Jurkat, Clone E6-1 (cell line): Measurements from ENCODE around the gene AMY2B.
"Not testable (repeated sequence)": the region's sequence is repeated elsewhere in the genome, so short reads cannot be mapped to it uniquely, and the experiment has no call there.

Source experiments
- DNase-seq: peaks from one replicate; pipeline ENCODE4 v3.0.0-alpha.2; 2011; ENCODE audit warnings: low read depth, low spot score
- H3K4me3 ChIP-seq: 2 replicates; pipeline ENCODE4 v1.5.1; 2011; ENCODE audit warnings: mild to moderate bottlenecking, low read length, control low read depth, moderate library complexity

AMY2B gene

GRCh38 chr1:103602740-103603139 lies 31.4 kb downstream of the AMY2B start:
- H3K4me3 ChIP-seq, DNase-seq: not testable (repeated sequence)

GRCh38 chr1:103616362-103616761 lies 45.0 kb downstream of the AMY2B start:
- no peak for DNase-seq
- H3K4me3 ChIP-seq, result no peak overlapping the region

- H3K4me3 ChIP-seq, DNase-seq: not testable (repeated sequence)
Measured at GRCh38 chr1:103616994-103617477, 45.6 kb downstream of the AMY2B start, which contains the start of gene AMY2A. AMY2A (plus strand) TSS chr1:103617427; CDS start chr1:103617441, 14 bp downstream.

DNA sequence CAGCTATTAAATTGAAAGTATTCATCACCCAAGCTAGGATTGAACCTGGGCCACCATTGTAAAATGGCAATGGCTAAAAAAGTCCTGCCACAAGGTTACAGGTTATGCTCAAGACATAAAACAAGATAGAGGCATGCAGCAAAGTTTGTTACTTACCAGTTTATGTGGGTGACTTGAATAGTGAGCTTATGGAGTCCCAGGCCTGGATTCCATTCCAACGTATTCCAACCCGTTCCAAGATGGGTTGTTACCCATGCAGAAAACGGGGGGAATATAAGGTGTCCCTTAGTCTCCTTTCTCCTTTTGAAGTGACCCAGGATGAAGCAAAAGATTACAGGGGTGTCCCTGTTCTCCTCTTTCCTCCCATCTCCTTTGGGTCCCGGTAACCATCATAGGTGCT lies 56.0 kb downstream of the AMY2B start:
- H3K4me3 ChIP-seq, DNase-seq: not testable (repeated sequence)
